PC-9 (cell line): Measurements from ENCODE around the gene SAMD11. TPM values are rescaled to one million over a fixed set of nuclear protein-coding genes. Genes with fewer than 3 reads are reported as not detected.

Experiments used
- BruUV-seq: library from RNA; stranded (reverse); fragments of 400-500 nt; replicated peaks from 2 replicates; lab custom pipeline; 2021; lab: Mats Ljungman, UMichigan
- CTCF ChIA-PET: fragments of 300-600 bp; sonication (Branson Sonifier 250); formaldehyde crosslinking; loops from one replicate; lab custom pipeline; 2022; ENCODE audit warnings: antibody characterized with exemption; lab: Charles Lee
- POLR2A ChIA-PET: fragments of 300-600 bp; sonication (Branson Sonifier 250); formaldehyde crosslinking; loops from one replicate; lab custom pipeline; 2022; ENCODE audit warnings: antibody characterized with exemption; ENCODE audit not compliant: unreplicated experiment; lab: Charles Lee
- DNase-seq, 2 experiments: peaks; one replicate each; pipeline versions ENCODE4 v3.0.0 to v3.0.0-alpha.2; 2015 to 2022; ENCODE audit warnings: mixed read lengths in 1 of 2
- H2AFZ ChIP-seq: fragments of 200-600 bp; sonication (generic); 2 replicates; pipeline ENCODE4 v1.8.1; 2017; ENCODE audit warnings: antibody characterized with exemption
- H3F3A ChIP-seq: fragments of 200-600 bp; sonication (generic); 2 replicates; pipeline ENCODE4 v1.8.1; 2017; ENCODE audit warnings: antibody characterized with exemption, mild to moderate bottlenecking, low read depth; ENCODE audit not compliant: insufficient read depth
- H3K27ac ChIP-seq: fragments of 200-600 bp; sonication (generic); 2 replicates; pipeline ENCODE4 v1.6.1; 2016; ENCODE audit warnings: mixed run types
- H3K27me3 ChIP-seq: fragments of 200-600 bp; sonication (generic); 2 replicates; pipeline ENCODE4 v1.6.1; 2016; ENCODE audit warnings: low read depth, mixed run types; ENCODE audit not compliant: insufficient read depth
- H3K36me3 ChIP-seq: fragments of 200-600 bp; sonication (generic); 2 replicates; pipeline ENCODE4 v1.6.1; 2016; ENCODE audit warnings: low read depth, mixed run types
- H3K4me1 ChIP-seq: fragments of 200-600 bp; sonication (generic); replicated peaks from 2 replicates; pipeline ENCODE4 v1.6.1; 2016; ENCODE audit warnings: mixed run types; ENCODE audit not compliant: insufficient read depth
- H3K4me2 ChIP-seq: fragments of 200-600 bp; sonication (generic); 2 replicates; pipeline ENCODE4 v1.6.1; 2017; ENCODE audit warnings: mixed run types
- H3K4me3 ChIP-seq: fragments of 200-600 bp; sonication (generic); 2 replicates; pipeline ENCODE4 v1.6.1; 2016; ENCODE audit warnings: mixed run types
- H3K79me2 ChIP-seq: fragments of 200-600 bp; sonication (generic); 2 replicates; pipeline ENCODE4 v1.6.1; 2017; ENCODE audit warnings: low read depth, mixed run types
- H3K9me2 ChIP-seq: fragments of 200-600 bp; sonication (generic); 2 replicates; pipeline ENCODE4 v1.8.1; 2017; ENCODE audit warnings: mild to moderate bottlenecking; ENCODE audit not compliant: insufficient read depth
- H3K9me3 ChIP-seq: fragments of 200-600 bp; sonication (generic); 2 replicates; pipeline ENCODE4 v1.8.1; 2016; ENCODE audit warnings: low read depth; ENCODE audit not compliant: insufficient read depth
- H4K20me1 ChIP-seq: fragments of 200-600 bp; sonication (generic); 2 replicates; pipeline ENCODE4 v1.8.1; 2017; ENCODE audit not compliant: insufficient read depth
- EZH2 ChIP-seq: fragments of 200-600 bp; sonication (generic); IDR thresholded peaks from 2 replicates; pipeline ENCODE4 v1.8.0; 2017; ENCODE audit warnings: antibody characterized with exemption, low read depth
- intact Hi-C: fragments of 100-400 bp; cut with micrococcal nuclease; formaldehyde crosslinking; loops from one replicate; pipeline ENCODE4 v1.10.0; 2022; ENCODE audit not compliant: unreplicated experiment
- total RNA-seq: library from RNA; stranded (reverse); gene quantifications from 2 replicates; pipeline ENCODE4 v1.2.3, GENCODE V29; 2021
- TF ChIP-seq, protein P1 (sequence below): fragments of 200-600 bp; sonication (generic); conservative IDR thresholded peaks from 2 replicates; pipeline ENCODE4 v1.6.1; 2017; ENCODE audit warnings: mixed run types, antibody characterized with exemption, mild to moderate bottlenecking, moderate library complexity

SAMD11 gene
- total RNA-seq, 1 experiment from 2014 or later: 0.59 TPM

DNA sequence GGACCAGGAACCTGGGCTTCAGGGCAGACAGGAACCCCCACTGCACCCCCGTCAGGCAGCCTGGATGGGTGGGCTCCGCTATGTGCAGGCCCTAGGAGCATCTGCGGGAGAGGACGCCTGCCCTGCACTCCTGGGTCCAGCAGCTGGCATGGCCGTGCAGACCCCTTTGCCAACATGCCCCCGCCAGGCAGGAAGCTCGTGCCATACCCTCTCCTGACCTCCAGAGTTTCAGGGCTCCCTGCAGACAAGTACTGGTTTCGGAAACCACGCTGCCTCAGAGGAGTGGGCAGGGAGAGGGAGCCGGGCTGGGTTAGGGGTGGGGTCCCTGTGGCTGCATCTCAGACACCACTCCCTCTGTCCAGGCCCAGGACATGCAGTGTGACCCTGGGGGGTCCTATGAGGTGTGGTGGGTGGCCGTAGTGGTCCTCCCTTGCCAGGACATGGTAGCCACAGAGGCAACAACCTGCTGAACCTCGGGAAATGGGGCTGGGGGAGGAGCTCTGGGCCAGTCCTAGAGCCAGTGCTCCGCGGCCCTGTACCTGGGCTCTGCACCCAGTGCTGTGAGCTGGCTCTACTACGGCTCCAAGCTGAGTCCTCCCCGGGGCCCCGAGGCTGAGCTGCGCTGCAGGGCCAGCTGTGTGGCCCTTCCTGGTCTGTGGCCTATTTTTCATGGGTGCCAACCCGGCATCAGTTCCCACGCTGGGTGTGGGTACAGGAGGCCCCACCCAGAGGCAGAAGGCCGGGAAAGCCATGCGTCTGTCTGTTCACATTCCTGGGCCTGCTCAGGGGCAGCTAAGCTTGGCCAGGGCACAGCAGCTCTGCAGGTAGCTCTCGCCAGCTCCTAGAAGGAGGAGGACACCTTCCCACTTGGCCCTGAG, 44.0 kb downstream of the SAMD11 start:
- no TSS peak for BruUV-seq
- Histone ChIP-seq H3K4me2 (peak overlapping the region; percentile 81), H3K79me2 (peaks cover 4% of the 10 kb centered on the region; the same call in 1 of the 2 replicates), H4K20me1 (no peaks in the 10 kb centered on the region), H3K4me3 (peak overlapping the region; percentile 83; the same call in 1 of the 2 replicates), H3K27me3 (no peaks in the 10 kb centered on the region), H3K27ac (peak overlapping the region; percentile 99), H3F3A (peaks cover 37% of the 10 kb centered on the region; the same call in 1 of the 2 replicates), H3K9me3 (no peaks in the 10 kb centered on the region), H3K9me2 (no peaks in the 10 kb centered on the region), H3K36me3 (no peaks in the 10 kb centered on the region), H3K4me1 (peaks cover 14% of the 10 kb centered on the region), H2AFZ (no peak overlapping the region)
- TF ChIP-seq EZH2: no peak
- TF ChIP-seq, protein P1, sequence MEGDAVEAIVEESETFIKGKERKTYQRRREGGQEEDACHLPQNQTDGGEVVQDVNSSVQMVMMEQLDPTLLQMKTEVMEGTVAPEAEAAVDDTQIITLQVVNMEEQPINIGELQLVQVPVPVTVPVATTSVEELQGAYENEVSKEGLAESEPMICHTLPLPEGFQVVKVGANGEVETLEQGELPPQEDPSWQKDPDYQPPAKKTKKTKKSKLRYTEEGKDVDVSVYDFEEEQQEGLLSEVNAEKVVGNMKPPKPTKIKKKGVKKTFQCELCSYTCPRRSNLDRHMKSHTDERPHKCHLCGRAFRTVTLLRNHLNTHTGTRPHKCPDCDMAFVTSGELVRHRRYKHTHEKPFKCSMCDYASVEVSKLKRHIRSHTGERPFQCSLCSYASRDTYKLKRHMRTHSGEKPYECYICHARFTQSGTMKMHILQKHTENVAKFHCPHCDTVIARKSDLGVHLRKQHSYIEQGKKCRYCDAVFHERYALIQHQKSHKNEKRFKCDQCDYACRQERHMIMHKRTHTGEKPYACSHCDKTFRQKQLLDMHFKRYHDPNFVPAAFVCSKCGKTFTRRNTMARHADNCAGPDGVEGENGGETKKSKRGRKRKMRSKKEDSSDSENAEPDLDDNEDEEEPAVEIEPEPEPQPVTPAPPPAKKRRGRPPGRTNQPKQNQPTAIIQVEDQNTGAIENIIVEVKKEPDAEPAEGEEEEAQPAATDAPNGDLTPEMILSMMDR: no peak
- ChIA-PET CTCF (interaction anchor here (0.6 to 1.0 kb wide), 2 partner anchors 63 to 380 kb away, joined by 3 read pairs; no protein-coding TSS in a partner anchor), POLR2A (interaction anchor here (0.6 kb wide), 1 partner anchor 17 kb away, joined by 3 read pairs; no protein-coding TSS in a partner anchor)
- intact Hi-C loops: no loop called here
- peak; percentile 54 to 67 for DNase-seq

DNA sequence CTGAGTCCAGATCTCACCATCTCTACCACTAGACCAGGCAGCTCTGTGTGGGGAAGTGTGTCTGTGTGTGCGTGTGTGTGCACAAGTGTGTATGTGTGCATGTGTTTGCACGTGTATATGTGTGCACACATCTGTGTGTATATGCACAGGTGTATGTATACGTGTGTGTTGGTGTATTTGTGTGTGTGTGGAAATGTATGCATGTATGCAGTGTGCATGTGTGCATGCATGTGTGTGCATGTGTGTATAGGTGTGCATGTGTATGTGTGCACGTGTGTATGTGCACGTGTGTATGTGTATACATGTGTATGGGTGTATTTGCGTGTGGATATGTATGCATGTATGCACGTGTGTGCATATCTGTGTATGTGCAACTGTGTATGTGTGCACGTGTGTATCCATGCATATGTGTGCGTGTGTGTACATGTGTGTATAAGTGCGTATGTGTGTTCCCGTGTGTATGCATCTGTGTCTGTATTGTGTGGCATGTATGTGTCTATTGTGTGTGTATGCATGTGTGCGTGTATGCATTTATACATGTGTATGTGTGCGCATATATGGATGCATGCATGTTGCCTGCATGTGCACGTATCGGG, 45.6 kb downstream of the SAMD11 start:
- ChIA-PET CTCF (no interaction called here), POLR2A (no interaction called here)
- Histone ChIP-seq H3F3A (peaks cover 37% of the 10 kb centered on the region; the same call in 1 of the 2 replicates), H3K9me3 (no peaks in the 10 kb centered on the region), H3K36me3 (no peaks in the 10 kb centered on the region), H3K27me3 (no peaks in the 10 kb centered on the region), H4K20me1 (no peaks in the 10 kb centered on the region), H3K4me3 (no peak overlapping the region), H3K4me2 (no peak overlapping the region), H3K9me2 (no peaks in the 10 kb centered on the region), H2AFZ (no peak overlapping the region), H3K79me2 (peaks cover 4% of the 10 kb centered on the region; the same call in 1 of the 2 replicates), H3K27ac (no peak overlapping the region), H3K4me1 (peaks cover 14% of the 10 kb centered on the region)
- no peak for DNase-seq
- no TSS peak for BruUV-seq
- TF ChIP-seq, protein P1: no peak
- no peak for TF ChIP-seq EZH2
- intact Hi-C loops: no loop called here

DNA sequence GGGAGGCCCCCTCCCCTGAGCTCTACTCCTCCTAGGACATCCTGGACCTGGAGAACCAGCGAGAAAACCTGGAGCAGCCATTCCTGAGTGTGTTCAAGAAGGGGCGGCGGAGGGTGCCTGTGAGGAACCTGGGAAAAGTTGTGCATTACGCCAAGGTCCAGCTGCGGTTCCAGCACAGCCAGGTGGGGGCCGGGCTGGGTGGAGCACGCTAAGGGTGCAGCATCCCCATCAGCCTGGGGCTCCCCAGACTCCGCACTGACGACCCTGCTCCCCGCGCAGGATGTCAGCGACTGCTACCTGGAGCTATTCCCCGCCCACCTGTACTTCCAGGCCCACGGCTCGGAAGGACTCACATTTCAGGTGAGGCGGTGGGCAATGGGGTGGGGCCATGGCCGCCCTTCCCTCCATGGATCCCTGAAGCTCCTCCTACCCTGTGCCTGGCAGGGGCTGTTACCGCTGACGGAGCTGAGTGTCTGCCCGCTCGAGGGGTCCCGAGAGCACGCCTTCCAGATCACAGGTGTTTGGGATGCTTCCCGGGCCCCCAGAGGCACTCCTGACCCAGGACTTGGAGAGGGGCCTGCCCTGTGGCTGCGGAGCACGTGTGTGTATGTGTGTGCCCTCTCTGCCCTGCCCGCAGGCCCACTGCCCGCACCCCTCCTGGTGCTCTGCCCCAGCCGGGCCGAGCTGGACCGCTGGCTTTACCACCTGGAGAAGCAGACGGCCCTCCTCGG, 46.7 kb downstream of the SAMD11 start:
- BruUV-seq: no TSS peak
- CTCF ChIA-PET: no interaction called here

More for the DNA sequence above, 46.7 kb downstream of the SAMD11 start:
- H3K27ac ChIP-seq: no peak overlapping the region
- no peak for DNase-seq
- H3K27me3 ChIP-seq: no peaks in the 10 kb centered on the region
- H3K79me2 ChIP-seq: peaks cover 4% of the 10 kb centered on the region; the same call in 1 of the 2 replicates
- no peak overlapping the region for H2AFZ ChIP-seq
- H3K9me3 ChIP-seq: no peaks in the 10 kb centered on the region
- no peak overlapping the region for H3K4me3 ChIP-seq
- intact Hi-C loops: no loop called here
- peaks cover 20% of the 10 kb centered on the region for H3K4me1 ChIP-seq
- no peaks in the 10 kb centered on the region for H4K20me1 ChIP-seq
- no peaks in the 10 kb centered on the region for H3K36me3 ChIP-seq
- POLR2A ChIA-PET: no interaction called here
- H3K4me2 ChIP-seq: no peak overlapping the region
- H3F3A ChIP-seq: peaks cover 42% of the 10 kb centered on the region; the same call in 1 of the 2 replicates
- no peaks in the 10 kb centered on the region for H3K9me2 ChIP-seq
- TF ChIP-seq EZH2: no peak
- TF ChIP-seq, protein P1: no peak
